ENCODE results near the gene ITGB5.
A peak's percentile ranks its signal among the peaks of the same experiment; 100 is the strongest.
"Not testable (repeated sequence)": the region's sequence is repeated elsewhere in the genome, so short reads cannot be mapped to it uniquely, and the experiment has no call there.

ITGB5 gene

GRCh38 chr3:124769462-124769861, 117.7 kb downstream of the ITGB5 start:
- DNase-seq: no peak

GRCh38 chr3:124768812-124769211, 118.4 kb downstream of the ITGB5 start:
- peak; percentile 46 for DNase-seq

GRCh38 chr3:124767691-124768090, 119.5 kb downstream of the ITGB5 start:
- DNase-seq: no peak

- DNase-seq: no peak
These were observed 119.9 kb downstream of the ITGB5 start for GRCh38 chr3:124767264-124767663.

- DNase-seq: no peak
These were observed 120.8 kb downstream of the ITGB5 start for GRCh38 chr3:124766113-124767095.

GRCh38 chr3:124765197-124765840, 121.8 kb downstream of the ITGB5 start:
- no peak for DNase-seq

- DNase-seq: no peak
These were observed 122.4 kb downstream of the ITGB5 start for GRCh38 chr3:124764746-124765145.

- no peak for DNase-seq
These were observed 123.4 kb downstream of the ITGB5 start for GRCh38 chr3:124763644-124764358.

GRCh38 chr3:124763206-124763605, 124.0 kb downstream of the ITGB5 start:
- no peak for DNase-seq

GRCh38 chr3:124762661-124763011, 124.5 kb downstream of the ITGB5 start:
- DNase-seq: no peak

GRCh38 chr3:124761935-124762660, 125.1 kb downstream of the ITGB5 start:
- no peak for DNase-seq

GRCh38 chr3:124761250-124761796, 125.8 kb downstream of the ITGB5 start:
- DNase-seq: peak; percentile 75

GRCh38 chr3:124760601-124761000, 126.6 kb downstream of the ITGB5 start:
- no peak for DNase-seq

GRCh38 chr3:124759666-124760401, 127.3 kb downstream of the ITGB5 start:
- no peak for DNase-seq

- no peak for DNase-seq
These were observed 128.1 kb downstream of the ITGB5 start for GRCh38 chr3:124758851-124759635.

GRCh38 chr3:124757926-124758325, 129.2 kb downstream of the ITGB5 start:
- DNase-seq: not testable (repeated sequence)

- no peak for DNase-seq
These were observed 135.1 kb downstream of the ITGB5 start for GRCh38 chr3:124752051-124752450.

GRCh38 chr3:124751501-124751900, 135.7 kb downstream of the ITGB5 start:
- DNase-seq: no peak

GRCh38 chr3:124749877-124750276, 137.3 kb downstream of the ITGB5 start:
- not testable (repeated sequence) for DNase-seq

- no peak for DNase-seq
These were observed 138.5 kb downstream of the ITGB5 start for GRCh38 chr3:124748560-124749198.
